K562 (cell line): ENCODE measurements around the gene PEX6. TPM values are rescaled to one million over a fixed set of nuclear protein-coding genes. Genes with fewer than 3 reads are reported as not detected.

Source experiments
- EGR1 ChIP-seq: fragments of 450-650 bp; conservative IDR thresholded peaks from 2 replicates; pipeline ENCODE4 v1.6.1; 2017; ENCODE audit warnings: mild to moderate bottlenecking
- FOXM1 ChIP-seq, 2 experiments: fragments of 450-650 bp in 1 of 2; sonication (generic) in 1 of 2; formaldehyde crosslinking in 1 of 2; IDR thresholded peaks; 2 replicates each; pipeline versions ENCODE4 v1.6.1 to v1.9.0; 2017 to 2022; ENCODE audit warnings: low read depth in 2 of 2, mild to moderate bottlenecking in 2 of 2, missing genetic modification reagents in 1 of 2, moderate library complexity in 1 of 2
- NFATC3 ChIP-seq: fragments of 450-650 bp; IDR thresholded peaks from 2 replicates; pipeline ENCODE4 v1.6.1; 2017; ENCODE audit warnings: mild to moderate bottlenecking
- SIN3A ChIP-seq, 2 experiments: fragments of 150-350 bp in 1 of 2; IDR thresholded peaks; 2 replicates each; pipeline ENCODE4 v1.6.1; 2011 to 2016; ENCODE audit warnings: borderline replicate concordance in 2 of 2, low read depth in 2 of 2, low read length in 2 of 2, mild to moderate bottlenecking in 2 of 2, moderate library complexity in 2 of 2; ENCODE audit not compliant: control insufficient read depth in 1 of 2
- TBP ChIP-seq: optimal IDR thresholded peaks from 2 replicates; pipeline ENCODE3; 2011; ENCODE audit warnings: low read depth, low read length, improper control_type of control experiment
- ZBTB9 ChIP-seq: fragments of 450-650 bp; formaldehyde crosslinking; IDR thresholded peaks from 2 replicates; pipeline ENCODE4 v1.4.0; 2020; ENCODE audit warnings: mild to moderate bottlenecking, moderate library complexity
- ZHX1 ChIP-seq: fragments of 150-350 bp; conservative IDR thresholded peaks from 2 replicates; pipeline ENCODE4 v1.6.1; 2014; ENCODE audit warnings: low read length
- polyA plus RNA-seq, 8 experiments: library from polyadenylated mRNA; depleted of rRNA in 4 of 8; stranded (reverse) in 5 of 8; unstranded in 3 of 8; fragments of >200 nt; fragmentation: Nextera tagmentation in 2 of 8; fragmentation: Illumina TruSeq in 1 of 8; extraction: Ambion mirVana in 2 of 8; extraction: Trizol in 1 of 8; gene quantifications; 2 replicates each; pipeline versions ENCODE4 v1.2.1 to v1.2.3, GENCODE V29; 2011 to 2014; ENCODE audit warnings: inconsistent platforms in 1 of 8, missing spikeins in 1 of 8
- total RNA-seq, 7 experiments: library from RNA; depleted of rRNA in 6 of 7; stranded (reverse); fragments of >200 nt in 6 of 7; fragmentation: Illumina TruSeq in 2 of 7; extraction: Trizol in 2 of 7; gene quantifications; 2 replicates each; pipeline versions ENCODE4 v1.2.1 to v1.2.3, GENCODE V29; 2011 to 2021; ENCODE audit warnings: low replicate concordance in 1 of 7
- TF ChIP-seq, protein P1 (sequence below), 2 experiments: fragments of 450-650 bp in 1 of 2; sonication (generic) in 1 of 2; formaldehyde crosslinking in 1 of 2; IDR thresholded peaks; 2 replicates each; pipeline versions ENCODE4 v1.7.1 to v1.9.0; 2016 to 2022; ENCODE audit warnings: inconsistent platforms in 1 of 2, mild to moderate bottlenecking in 1 of 2, missing genetic modification reagents in 1 of 2
- TF ChIP-seq, protein P2 (sequence below), 3 experiments: IDR thresholded peaks in 2 of 3; conservative IDR thresholded peaks in 1 of 3; 2 replicates each; pipeline ENCODE4 v1.5.1; 2011 to 2012; ENCODE audit warnings: low read length in 3 of 3, mild to moderate bottlenecking in 3 of 3, control low read depth in 2 of 3, improper control_type of control experiment in 1 of 3, inconsistent platforms in 1 of 3, low read depth in 1 of 3, mixed read lengths in 1 of 3, moderate library complexity in 1 of 3; ENCODE audit not compliant: insufficient read depth in 2 of 3

Gene PEX6
- total and polyA plus RNA-seq, 9 of the 15 experiments (the other 6 are each of a cell fraction or from before 2014, with no cell fraction given) = 0.17 to 20.8 (median 6.9) TPM

DNA sequence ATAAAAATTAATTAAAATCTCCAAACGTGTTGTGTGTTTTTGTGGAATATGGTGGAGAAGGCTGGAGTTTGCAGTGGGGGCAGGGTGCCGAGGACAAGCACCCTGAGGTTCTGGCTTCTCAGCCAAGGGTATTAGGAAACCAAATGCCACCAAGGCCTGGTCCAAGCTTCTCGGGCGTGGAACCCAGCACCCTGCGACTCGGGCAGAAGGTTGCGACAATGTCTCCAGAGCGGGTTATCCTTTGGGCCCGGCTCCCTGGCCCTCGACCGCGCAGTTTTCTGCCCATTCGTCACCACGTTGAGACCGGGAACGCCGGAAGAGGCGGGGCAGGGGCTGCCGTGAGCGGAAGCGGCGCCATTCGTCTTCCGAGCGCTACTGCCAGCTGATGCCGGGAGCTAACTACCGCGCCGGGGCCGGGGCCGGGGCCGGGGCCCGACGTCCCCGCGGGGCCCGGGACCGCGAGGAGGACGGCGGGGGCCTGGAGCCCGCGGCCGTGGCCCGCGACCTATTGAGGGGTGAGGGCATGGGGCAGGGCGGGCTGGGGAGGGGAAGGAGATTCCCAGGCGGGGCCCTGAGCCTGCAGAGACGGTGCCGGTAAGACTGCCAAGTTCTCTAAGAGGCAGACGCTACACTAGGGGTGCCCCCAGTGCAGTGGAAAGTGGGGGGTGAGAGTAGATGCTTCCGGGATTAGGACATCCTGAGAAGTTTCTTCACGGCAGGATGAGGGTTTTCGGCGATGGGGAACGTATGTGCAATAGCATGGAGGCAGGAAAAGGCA, 42.5 kb upstream of the PEX6 start, which contains the start of gene RRP36 (continued):
- TF ChIP-seq, protein P1, sequence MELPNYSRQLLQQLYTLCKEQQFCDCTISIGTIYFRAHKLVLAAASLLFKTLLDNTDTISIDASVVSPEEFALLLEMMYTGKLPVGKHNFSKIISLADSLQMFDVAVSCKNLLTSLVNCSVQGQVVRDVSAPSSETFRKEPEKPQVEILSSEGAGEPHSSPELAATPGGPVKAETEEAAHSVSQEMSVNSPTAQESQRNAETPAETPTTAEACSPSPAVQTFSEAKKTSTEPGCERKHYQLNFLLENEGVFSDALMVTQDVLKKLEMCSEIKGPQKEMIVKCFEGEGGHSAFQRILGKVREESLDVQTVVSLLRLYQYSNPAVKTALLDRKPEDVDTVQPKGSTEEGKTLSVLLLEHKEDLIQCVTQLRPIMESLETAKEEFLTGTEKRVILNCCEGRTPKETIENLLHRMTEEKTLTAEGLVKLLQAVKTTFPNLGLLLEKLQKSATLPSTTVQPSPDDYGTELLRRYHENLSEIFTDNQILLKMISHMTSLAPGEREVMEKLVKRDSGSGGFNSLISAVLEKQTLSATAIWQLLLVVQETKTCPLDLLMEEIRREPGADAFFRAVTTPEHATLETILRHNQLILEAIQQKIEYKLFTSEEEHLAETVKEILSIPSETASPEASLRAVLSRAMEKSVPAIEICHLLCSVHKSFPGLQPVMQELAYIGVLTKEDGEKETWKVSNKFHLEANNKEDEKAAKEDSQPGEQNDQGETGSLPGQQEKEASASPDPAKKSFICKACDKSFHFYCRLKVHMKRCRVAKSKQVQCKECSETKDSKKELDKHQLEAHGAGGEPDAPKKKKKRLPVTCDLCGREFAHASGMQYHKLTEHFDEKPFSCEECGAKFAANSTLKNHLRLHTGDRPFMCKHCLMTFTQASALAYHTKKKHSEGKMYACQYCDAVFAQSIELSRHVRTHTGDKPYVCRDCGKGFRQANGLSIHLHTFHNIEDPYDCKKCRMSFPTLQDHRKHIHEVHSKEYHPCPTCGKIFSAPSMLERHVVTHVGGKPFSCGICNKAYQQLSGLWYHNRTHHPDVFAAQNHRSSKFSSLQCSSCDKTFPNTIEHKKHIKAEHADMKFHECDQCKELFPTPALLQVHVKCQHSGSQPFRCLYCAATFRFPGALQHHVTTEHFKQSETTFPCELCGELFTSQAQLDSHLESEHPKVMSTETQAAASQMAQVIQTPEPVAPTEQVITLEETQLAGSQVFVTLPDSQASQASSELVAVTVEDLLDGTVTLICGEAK (IDR thresholded peaks at IDR 0.05) = peak; percentile 89
- TF ChIP-seq, protein P1 (CRISPR knock-in tag; IDR thresholded peaks at IDR 0.05) = no peak
- TF ChIP-seq NFATC3 = no peak
- no peak for TF ChIP-seq ZBTB9 (CRISPR knock-in tag)
- peak; percentile 49 for TF ChIP-seq TBP
- TF ChIP-seq SIN3A (IDR thresholded peaks at IDR 0.05; ENCODE audit: borderline replicate concordance in 2 of 2, control insufficient read depth in 1 of 2, low read depth in 2 of 2, low read length in 2 of 2) = peak; percentile 44 to 94; a peak in 3 of 4 replicates
- TF ChIP-seq EGR1 = no peak
- TF ChIP-seq ZHX1 = no peak
- no peak for TF ChIP-seq FOXM1 (IDR thresholded peaks at IDR 0.05; ENCODE audit: low read depth)
- TF ChIP-seq FOXM1 (CRISPR knock-in tag; IDR thresholded peaks at IDR 0.05; ENCODE audit: low read depth) = no peak
- TF ChIP-seq, protein P2, sequence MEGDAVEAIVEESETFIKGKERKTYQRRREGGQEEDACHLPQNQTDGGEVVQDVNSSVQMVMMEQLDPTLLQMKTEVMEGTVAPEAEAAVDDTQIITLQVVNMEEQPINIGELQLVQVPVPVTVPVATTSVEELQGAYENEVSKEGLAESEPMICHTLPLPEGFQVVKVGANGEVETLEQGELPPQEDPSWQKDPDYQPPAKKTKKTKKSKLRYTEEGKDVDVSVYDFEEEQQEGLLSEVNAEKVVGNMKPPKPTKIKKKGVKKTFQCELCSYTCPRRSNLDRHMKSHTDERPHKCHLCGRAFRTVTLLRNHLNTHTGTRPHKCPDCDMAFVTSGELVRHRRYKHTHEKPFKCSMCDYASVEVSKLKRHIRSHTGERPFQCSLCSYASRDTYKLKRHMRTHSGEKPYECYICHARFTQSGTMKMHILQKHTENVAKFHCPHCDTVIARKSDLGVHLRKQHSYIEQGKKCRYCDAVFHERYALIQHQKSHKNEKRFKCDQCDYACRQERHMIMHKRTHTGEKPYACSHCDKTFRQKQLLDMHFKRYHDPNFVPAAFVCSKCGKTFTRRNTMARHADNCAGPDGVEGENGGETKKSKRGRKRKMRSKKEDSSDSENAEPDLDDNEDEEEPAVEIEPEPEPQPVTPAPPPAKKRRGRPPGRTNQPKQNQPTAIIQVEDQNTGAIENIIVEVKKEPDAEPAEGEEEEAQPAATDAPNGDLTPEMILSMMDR (IDR thresholded peaks at IDR 0.05 in 2 of 3, conservative IDR thresholded peaks at IDR 0.05 in 1 of 3; ENCODE audit: insufficient read depth in 2 of 3, low read depth in 1 of 3, low read length in 3 of 3) = no peak
